AG04450 (cell line): ENCODE results near the gene POC5. TPM values are rescaled to one million over a fixed set of nuclear protein-coding genes. Genes with fewer than 3 reads are reported as not detected.
"Not testable (repeated sequence)": the region's sequence is repeated elsewhere in the genome, so short reads cannot be mapped to it uniquely, and the experiment has no call there.

Experiments
- CTCF ChIA-PET: fragments of 300-600, 350-600 bp; formaldehyde crosslinking; extraction: SDS; loops from one replicate; lab custom pipeline; 2022; ENCODE audit warnings: antibody characterized with exemption, inconsistent platforms; lab: Charles Lee
- POLR2A ChIA-PET: fragments of 350-600 bp; formaldehyde crosslinking; extraction: SDS; loops from one replicate; lab custom pipeline; 2021; ENCODE audit warnings: antibody characterized with exemption, inconsistent platforms; lab: Yijun Ruan, JAX
- DNase-seq: peaks from one replicate; pipeline ENCODE4 v3.0.0-alpha.2; 2011; ENCODE audit warnings: low read depth, low spot score
- H3K27ac ChIP-seq: one replicate; pipeline ENCODE4 v1.5.1; 2012; ENCODE audit warnings: low read depth, low read length, control low read depth
- H3K27me3 ChIP-seq: one replicate; pipeline ENCODE4 v1.6.0; 2012; ENCODE audit warnings: low read length; ENCODE audit not compliant: control insufficient read depth, insufficient read depth
- H3K4me3 ChIP-seq: 2 replicates; pipeline ENCODE4 v1.5.1; 2011; ENCODE audit warnings: mild to moderate bottlenecking, low read depth, low read length, control low read depth
- H3K9me3 ChIP-seq: 2 replicates; pipeline ENCODE4 v1.5.1; 2012; ENCODE audit warnings: low read length; ENCODE audit not compliant: control insufficient read depth, insufficient read depth
- CTCF ChIP-seq: IDR thresholded peaks from 2 replicates; pipeline ENCODE4 v1.5.1; 2011; ENCODE audit warnings: low read depth, low read length, control low read depth, inconsistent platforms
- polyA plus RNA-seq: library from polyadenylated mRNA; depleted of rRNA; stranded (reverse); fragments of >200 nt; gene quantifications from 2 replicates; pipeline ENCODE4 v1.2.3, GENCODE V29; 2011

The POC5 gene
- polyA plus RNA-seq, 1 experiment: 10.7 TPM

- no peaks in the 10 kb centered on the region for H3K9me3 ChIP-seq
- no peak for TF ChIP-seq CTCF
- no peak for DNase-seq
- H3K4me3 ChIP-seq: no peak overlapping the region
- no peaks in the 10 kb centered on the region for H3K27me3 ChIP-seq
- CTCF ChIA-PET: no interaction called here
- POLR2A ChIA-PET: no interaction called here
- H3K27ac ChIP-seq: no peak overlapping the region
These were observed 12.1 kb upstream of the POC5 start for GRCh38 chr5:75729321-75729720.

GRCh38 chr5:75727931-75728330, 10.7 kb upstream of the POC5 start:
- no peak overlapping the region for H3K4me3 ChIP-seq
- no peak for DNase-seq
- no peak for TF ChIP-seq CTCF
- H3K27ac ChIP-seq: no peak overlapping the region
- ChIA-PET CTCF (no interaction called here), POLR2A (no interaction called here)
- no peaks in the 10 kb centered on the region for H3K27me3 ChIP-seq
- H3K9me3 ChIP-seq: no peaks in the 10 kb centered on the region

GRCh38 chr5:75726224-75726623, 9.0 kb upstream of the POC5 start:
- DNase-seq, H3K27me3 ChIP-seq, H3K27ac ChIP-seq, CTCF ChIA-PET, POLR2A ChIA-PET, H3K4me3 ChIP-seq, H3K9me3 ChIP-seq: not testable (repeated sequence)

GRCh38 chr5:75723378-75723777, 6.1 kb upstream of the POC5 start:
- Histone ChIP-seq H3K4me3 (no peak overlapping the region), H3K27ac (no peak overlapping the region), H3K9me3 (no peaks in the 10 kb centered on the region), H3K27me3 (peaks cover 6% of the 10 kb centered on the region)
- CTCF ChIA-PET: interaction anchor here (0.6 kb wide), 1 partner anchor 378 kb away, joined by 6 read pairs; no protein-coding TSS in a partner anchor
- TF ChIP-seq CTCF: no peak
- POLR2A ChIA-PET: no interaction called here
- DNase-seq: no peak

- no peaks in the 10 kb centered on the region; the same call in 1 of the 2 replicates for H3K9me3 ChIP-seq
- no peak overlapping the region for H3K4me3 ChIP-seq
- DNase-seq: no peak
- no peak overlapping the region for H3K27ac ChIP-seq
- ChIA-PET POLR2A (no interaction called here), CTCF (no interaction called here)
- H3K27me3 ChIP-seq: peaks cover 6% of the 10 kb centered on the region
- no peak for TF ChIP-seq CTCF
These were observed 4.3 kb upstream of the POC5 start for GRCh38 chr5:75721573-75721972.

GRCh38 chr5:75720882-75721281, 3.6 kb upstream of the POC5 start:
- Histone ChIP-seq H3K27me3 (peaks cover 6% of the 10 kb centered on the region), H3K27ac (no peak overlapping the region), H3K9me3 (no peaks in the 10 kb centered on the region; the same call in 1 of the 2 replicates), H3K4me3 (no peak overlapping the region)
- ChIA-PET POLR2A (no interaction called here), CTCF (no interaction called here)
- DNase-seq: no peak
- no peak for TF ChIP-seq CTCF
